ENCODE measurements around the gene ABHD15. TPM values are rescaled to one million over a fixed set of nuclear protein-coding genes. Genes with fewer than 3 reads are reported as not detected.

The ABHD15 gene
- total RNA-seq, 2 experiments from 2014 or later: 17.9 to 18.0 TPM

Other genes starting within 250 kb of the ABHD15 start
- gene TAOK1, start 176.7 kb downstream of the ABHD15 start, total RNA-seq: 10 to 100 TPM; 34.8 to 37.0 TPM
- gene TP53I13, start 1.7 kb upstream of the ABHD15 start, total RNA-seq: 10 to 100 TPM; 71.7 to 73.2 TPM
- gene GIT1, start 22.6 kb upstream of the ABHD15 start, total RNA-seq: 10 to 100 TPM; 76.1 to 85.2 TPM
- 10 to 100 TPM; 27.4 to 29.5 TPM for gene ANKRD13B, start 26.1 kb upstream of the ABHD15 start, total RNA-seq
- gene CORO6, start 55.9 kb upstream of the ABHD15 start, total RNA-seq: 1 to 10 TPM; 5.5 to 6.2 TPM